GM23248 (cell line): ENCODE data around the gene TRIO. TPM values are rescaled to one million over a fixed set of nuclear protein-coding genes. Genes with fewer than 3 reads are reported as not detected.

Experiments
- DNase-seq: peaks from one replicate; pipeline ENCODE4 v3.0.0-alpha.2; 2015
- H2AFZ ChIP-seq: fragments of 200-600 bp; sonication (generic); 2 replicates; pipeline ENCODE4 v1.6.1; 2016; ENCODE audit warnings: antibody characterized with exemption
- H3F3A ChIP-seq: fragments of 200-600 bp; sonication (generic); 2 replicates; pipeline ENCODE4 v1.6.1; 2016; ENCODE audit warnings: mild to moderate bottlenecking, antibody characterized with exemption, mixed run types; ENCODE audit not compliant: insufficient read depth
- H3K27ac ChIP-seq: fragments of 200-600 bp; sonication (generic); 2 replicates; pipeline ENCODE4 v1.5.1; 2016; ENCODE audit warnings: mild to moderate bottlenecking
- H3K27me3 ChIP-seq: fragments of 200-600 bp; sonication (generic); replicated peaks from 2 replicates; pipeline ENCODE4 v1.6.1; 2016; ENCODE audit warnings: mild to moderate bottlenecking; ENCODE audit not compliant: insufficient read depth
- H3K36me3 ChIP-seq: fragments of 200-600 bp; sonication (generic); 2 replicates; pipeline ENCODE4 v1.6.1; 2016; ENCODE audit warnings: low read depth, mild to moderate bottlenecking
- H3K4me1 ChIP-seq: fragments of 200-600 bp; sonication (generic); 2 replicates; pipeline ENCODE4 v1.6.1; 2016; ENCODE audit warnings: mild to moderate bottlenecking; ENCODE audit not compliant: insufficient read depth
- H3K4me2 ChIP-seq: fragments of 200-600 bp; sonication (generic); one replicate; pipeline ENCODE4 v1.6.1; 2016; ENCODE audit warnings: mild to moderate bottlenecking; ENCODE audit not compliant: unreplicated experiment
- H3K4me3 ChIP-seq: fragments of 200-600 bp; sonication (generic); 2 replicates; pipeline ENCODE4 v1.5.1; 2016; ENCODE audit warnings: mild to moderate bottlenecking
- H3K79me2 ChIP-seq: fragments of 200-600 bp; sonication (generic); 2 replicates; pipeline ENCODE4 v1.6.1; 2016; ENCODE audit warnings: mild to moderate bottlenecking; ENCODE audit not compliant: insufficient read depth
- H3K9ac ChIP-seq: fragments of 200-600 bp; sonication (generic); 2 replicates; pipeline ENCODE4 v1.6.1; 2016; ENCODE audit warnings: mild to moderate bottlenecking
- H3K9me2 ChIP-seq: fragments of 200-600 bp; sonication (generic); 2 replicates; pipeline ENCODE4 v1.6.1; 2016; ENCODE audit warnings: mixed run types, mild to moderate bottlenecking, moderate library complexity; ENCODE audit not compliant: insufficient read depth
- H3K9me3 ChIP-seq: fragments of 200-600 bp; sonication (generic); one replicate; pipeline ENCODE4 v1.6.1; 2017; ENCODE audit warnings: low read depth
- H4K20me1 ChIP-seq: fragments of 200-600 bp; sonication (generic); 2 replicates; pipeline ENCODE4 v1.6.0; 2016; ENCODE audit not compliant: insufficient read depth
- EZH2 ChIP-seq: fragments of 200-600 bp; sonication (generic); IDR thresholded peaks from 2 replicates; pipeline ENCODE4 v1.6.1; 2018; ENCODE audit warnings: antibody characterized with exemption, mild to moderate bottlenecking; ENCODE audit not compliant: insufficient read depth, poor library complexity, severe bottlenecking
- EZH2phosphoT487 ChIP-seq: fragments of 200-600 bp; sonication (generic); IDR thresholded peaks from 2 replicates; pipeline ENCODE4 v1.6.1; 2018; ENCODE audit warnings: antibody characterized with exemption, moderate library complexity, mild to moderate bottlenecking, low read depth; ENCODE audit not compliant: insufficient read depth
- WGBS, 2 experiments: methylation state at CpG; one replicate each; pipeline ENCODE4 v1.1.6; 2015 to 2017; ENCODE audit warnings: low lambda C conversion rate in 2 of 2, low coverage in 1 of 2; ENCODE audit errors: missing lambda C conversion rate in 2 of 2; 5-methylcytosine and 5-hydroxymethylcytosine counted together
- in situ Hi-C: fragments of 300-500 bp; cut with MboI; formaldehyde crosslinking; loops from 2 replicates; pipeline ENCODE4 v1.15.0; 2020
- polyA plus RNA-seq: library from polyadenylated mRNA; unstranded; fragments of >200 nt; fragmentation: Nextera tagmentation; extraction: Ambion mirVana; gene quantifications from 2 replicates; pipeline ENCODE4 v1.2.1, GENCODE V29; 2016
- total RNA-seq: library from RNA; depleted of rRNA; stranded (reverse); fragments of >200 nt; shearing (Covaris generic); gene quantifications from 2 replicates; pipeline ENCODE4 v1.2.3, GENCODE V29; 2014

The TRIO gene
- total and polyA plus RNA-seq, 2 experiments from 2014 or later = 28.1 to 198 TPM

DNA sequence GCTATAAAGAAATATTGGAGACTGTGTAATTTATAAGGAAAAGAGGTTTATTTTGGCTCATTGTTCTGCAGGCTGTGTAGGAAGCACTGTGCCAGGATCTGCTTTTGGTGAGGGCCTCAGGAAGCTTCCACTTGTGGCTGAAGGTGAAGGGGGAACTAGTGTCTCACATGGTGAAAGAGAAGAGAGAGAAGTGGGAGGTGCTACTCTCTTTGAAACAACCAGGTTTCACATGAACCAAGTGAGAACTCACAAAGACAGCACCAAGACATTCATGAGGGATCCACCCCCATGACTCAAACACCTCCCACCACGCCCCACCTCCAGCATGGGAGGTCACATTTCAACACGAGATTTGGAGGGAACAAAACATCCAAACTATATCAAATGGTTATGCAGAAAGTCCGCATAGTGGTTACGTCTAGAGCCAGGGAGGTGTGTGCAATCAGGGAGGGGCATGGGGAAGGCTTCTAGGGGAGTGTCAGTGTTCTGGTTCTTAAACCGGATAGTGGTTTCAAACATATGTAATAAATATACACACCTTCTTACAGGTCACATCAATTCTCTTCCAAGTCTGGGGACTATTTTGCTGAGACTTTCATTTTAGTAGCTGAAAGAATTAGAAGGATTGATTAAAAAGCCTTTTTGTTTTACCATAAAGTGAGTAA, 113.0 kb downstream of the TRIO start:
- no peak for DNase-seq
- H3K9me2 ChIP-seq = no peaks in the 10 kb centered on the region
- 87 to 88% methylated on average over 5 of the region's 5 CpGs for WGBS, 2 experiments
- peaks cover 29% of the 10 kb centered on the region for H3K4me1 ChIP-seq
- no peaks in the 10 kb centered on the region for H3K9me3 ChIP-seq
- no peak for TF ChIP-seq EZH2phosphoT487
- TF ChIP-seq EZH2 = no peak
- no peak overlapping the region for H3K9ac ChIP-seq
- peaks cover 100% of the 10 kb centered on the region for H3K79me2 ChIP-seq
- peaks cover 6% of the 10 kb centered on the region; the same call in 1 of the 2 replicates for H4K20me1 ChIP-seq
- in situ Hi-C loops = loop anchor here (25.0 kb wide), 1 partner anchor 269 kb away; no protein-coding TSS in a partner anchor
- no peaks in the 10 kb centered on the region for H3K27me3 ChIP-seq
- H3K36me3 ChIP-seq = peaks cover 30% of the 10 kb centered on the region
- peaks cover 68% of the 10 kb centered on the region for H3F3A ChIP-seq
- H2AFZ ChIP-seq = no peak overlapping the region
- no peak overlapping the region for H3K27ac ChIP-seq
- H3K4me2 ChIP-seq = no peak overlapping the region
- no peak overlapping the region for H3K4me3 ChIP-seq

DNA sequence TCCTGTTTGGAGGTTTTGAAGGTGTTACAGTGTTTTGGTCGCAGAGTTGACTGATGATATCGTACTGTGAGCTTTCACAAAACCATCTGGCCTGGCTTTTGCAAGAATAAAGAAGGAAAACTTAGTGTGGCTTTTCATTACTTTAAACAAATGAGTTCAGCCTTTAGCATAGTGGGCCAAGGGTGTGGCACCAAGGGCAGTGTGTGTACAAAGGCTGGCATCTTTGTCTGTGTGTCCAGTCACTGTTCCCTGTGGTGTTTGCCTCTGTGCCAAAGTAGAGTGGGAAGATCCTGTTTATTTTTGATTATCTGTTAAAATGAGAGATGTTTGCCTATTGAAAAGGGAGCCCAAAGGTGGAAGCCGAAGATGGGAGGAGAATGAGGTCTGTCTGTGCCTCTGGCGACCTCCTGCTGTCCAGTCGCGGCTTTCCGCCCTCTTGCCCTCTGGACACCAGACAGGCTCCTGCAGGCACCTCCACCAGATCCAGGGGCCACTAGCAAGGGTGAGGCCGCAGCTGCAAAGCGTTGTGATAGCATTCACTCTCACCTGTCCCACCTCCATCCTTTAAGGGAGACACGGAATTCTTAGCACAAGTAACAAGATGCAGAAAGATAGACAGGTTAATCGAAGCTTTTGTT, 113.7 kb downstream of the TRIO start:
- peak; percentile 32 for DNase-seq
- H3K27ac ChIP-seq = peak overlapping the region; percentile 21; the same call in 1 of the 2 replicates

DNA sequence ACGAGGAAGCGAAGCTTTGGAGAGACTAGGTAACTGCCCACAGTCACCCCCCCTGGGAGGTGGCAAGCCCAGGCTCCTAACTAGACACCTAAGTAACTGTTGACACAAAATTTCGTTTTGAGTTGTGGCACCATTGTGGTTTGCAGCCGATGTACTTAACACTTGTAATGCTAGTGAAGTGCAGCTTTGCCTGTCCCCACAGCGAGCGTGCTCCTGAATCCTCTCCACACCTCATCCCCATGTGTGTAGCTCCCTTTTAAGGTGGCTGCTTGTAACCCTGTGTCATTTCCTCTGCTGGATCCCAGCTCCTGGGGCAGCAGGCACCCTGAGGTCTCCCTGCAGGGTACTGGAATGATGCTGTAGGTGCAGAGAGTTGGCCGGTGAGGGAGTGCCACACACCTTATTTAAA, 114.9 kb downstream of the TRIO start:
- Histone ChIP-seq H3K79me2 (peaks cover 100% of the 10 kb centered on the region), H3K9me2 (no peaks in the 10 kb centered on the region), H3K27me3 (no peaks in the 10 kb centered on the region), H3K4me2 (no peak overlapping the region), H3K9ac (no peak overlapping the region), H3F3A (peaks cover 62% of the 10 kb centered on the region), H3K9me3 (no peaks in the 10 kb centered on the region), H2AFZ (no peak overlapping the region), H3K36me3 (peaks cover 30% of the 10 kb centered on the region), H3K4me1 (peaks cover 39% of the 10 kb centered on the region), H4K20me1 (peaks cover 6% of the 10 kb centered on the region; the same call in 1 of the 2 replicates), H3K27ac (0 out of 2 replicates have a peak overlapping the region, but pooled peaks have one; percentile 21), H3K4me3 (no peak overlapping the region)
- in situ Hi-C loops = loop anchor here (25.0 kb wide), 1 partner anchor 271 kb away; no protein-coding TSS in a partner anchor
- no peak for DNase-seq
- no peak for TF ChIP-seq EZH2phosphoT487
- no peak for TF ChIP-seq EZH2
- WGBS, 2 experiments = 78 to 82% methylated on average over 7 of the region's 7 CpGs

More for the DNA sequence above, 113.7 kb downstream of the TRIO start:
- in situ Hi-C loops = loop anchor here (25.0 kb wide), 1 partner anchor 270 kb away; no protein-coding TSS in a partner anchor
- Histone ChIP-seq H3F3A (peaks cover 69% of the 10 kb centered on the region), H4K20me1 (peaks cover 6% of the 10 kb centered on the region; the same call in 1 of the 2 replicates), H3K9me3 (no peaks in the 10 kb centered on the region), H2AFZ (no peak overlapping the region), H3K36me3 (peaks cover 30% of the 10 kb centered on the region), H3K9ac (no peak overlapping the region), H3K4me2 (no peak overlapping the region), H3K27me3 (no peaks in the 10 kb centered on the region), H3K4me1 (peaks cover 33% of the 10 kb centered on the region), H3K4me3 (no peak overlapping the region), H3K79me2 (peaks cover 100% of the 10 kb centered on the region), H3K9me2 (no peaks in the 10 kb centered on the region)
- TF ChIP-seq EZH2phosphoT487 = no peak
- no peak for TF ChIP-seq EZH2
- WGBS, 2 experiments = 88 to 89% methylated on average over 11 of the region's 11 CpGs

DNA sequence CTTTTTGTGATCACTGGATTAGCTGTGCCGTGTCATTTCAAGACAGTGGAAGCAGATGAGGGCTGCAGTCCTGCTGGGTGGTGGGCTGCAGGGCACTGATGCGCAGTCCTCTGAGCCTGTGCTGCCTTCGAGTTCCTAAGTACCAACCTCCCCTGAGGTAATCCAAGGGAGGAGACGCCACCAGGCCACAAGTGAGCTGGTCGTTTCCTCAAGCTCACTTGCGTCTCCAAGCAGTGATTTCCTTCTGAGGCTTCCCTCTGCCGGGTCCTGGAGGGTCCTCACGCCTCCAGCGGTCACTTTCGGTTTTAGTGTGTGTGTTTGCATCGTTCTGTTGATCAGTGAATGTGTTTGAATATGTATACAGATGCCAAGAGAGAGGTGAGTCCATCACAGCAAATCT, 115.7 kb downstream of the TRIO start:
- in situ Hi-C loops = loop anchor here (25.0 kb wide), 1 partner anchor 272 kb away; no protein-coding TSS in a partner anchor
- Histone ChIP-seq H3K9me3 (no peaks in the 10 kb centered on the region), H3K36me3 (peaks cover 30% of the 10 kb centered on the region), H3K4me2 (no peak overlapping the region), H3F3A (peaks cover 63% of the 10 kb centered on the region), H2AFZ (no peak overlapping the region), H3K9me2 (no peaks in the 10 kb centered on the region), H3K79me2 (peaks cover 100% of the 10 kb centered on the region), H3K4me1 (peaks cover 47% of the 10 kb centered on the region), H3K27me3 (no peaks in the 10 kb centered on the region), H3K4me3 (no peak overlapping the region), H3K27ac (peak overlapping the region; percentile 31; the same call in 1 of the 2 replicates), H3K9ac (no peak overlapping the region), H4K20me1 (peaks cover 6% of the 10 kb centered on the region; the same call in 1 of the 2 replicates)
- WGBS, 2 experiments = 91% methylated on average over 11 of the region's 11 CpGs
- TF ChIP-seq EZH2 (no peak), EZH2phosphoT487 (no peak)
- no peak for DNase-seq
